Stimulated activated CD8-positive, alpha-beta memory T cell treated with anti-CD3 and anti-CD28 coated beads, Interleukin-15, amount 100 ng/mL, for 24 hours (primary cell): ENCODE results near the gene RAB40B.

ENCODE experiments used
- DNase-seq: peaks from one replicate; pipeline ENCODE4 v3.0.0-alpha.2; 2020; ENCODE audit warnings: low read depth

RAB40B gene

DNA sequence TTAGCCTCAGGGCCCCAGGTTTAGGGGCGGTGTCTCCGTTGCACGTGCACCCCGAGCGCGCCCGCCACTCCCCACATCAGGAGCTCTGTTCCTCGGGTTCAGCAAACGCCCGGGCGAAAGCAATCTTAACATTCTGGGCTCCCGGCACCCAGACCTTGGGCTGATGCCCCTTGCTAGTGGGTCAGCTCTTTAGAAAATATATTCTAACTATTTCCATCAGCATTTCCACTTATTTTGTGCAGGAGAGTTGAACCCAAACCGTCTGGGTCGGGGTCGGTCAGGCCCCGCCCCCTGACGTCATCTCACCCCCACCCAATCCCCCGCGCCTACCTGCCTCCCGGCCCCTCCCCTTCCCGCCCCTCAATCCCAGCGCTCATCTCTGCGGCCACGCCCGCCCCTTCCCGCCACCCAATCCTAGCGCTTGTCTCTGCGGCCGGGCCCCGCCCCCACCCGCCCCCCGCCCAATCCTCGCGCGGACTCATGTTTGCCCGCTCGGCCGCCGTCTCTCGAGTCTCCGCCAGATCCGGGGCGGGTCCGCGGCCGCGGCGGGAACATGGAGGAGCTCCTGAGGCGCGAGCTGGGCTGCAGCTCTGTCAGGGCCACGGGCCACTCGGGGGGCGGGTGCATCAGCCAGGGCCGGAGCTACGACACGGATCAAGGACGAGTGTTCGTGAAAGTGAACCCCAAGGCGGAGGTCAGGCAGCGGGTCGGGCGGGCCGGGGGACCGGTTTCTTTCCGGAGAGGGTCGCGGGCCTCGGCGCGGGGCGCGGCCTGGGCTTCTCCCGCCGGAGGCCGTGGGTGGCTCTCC, 17.9 kb upstream of the RAB40B start, which contains the start of gene FN3KRP:
Gene FN3KRP (plus strand): TSS at position 504 of the 808 bp plus-strand sequence. CDS start 50 bp downstream, at position 554.
- peak; percentile 82 for DNase-seq

DNA sequence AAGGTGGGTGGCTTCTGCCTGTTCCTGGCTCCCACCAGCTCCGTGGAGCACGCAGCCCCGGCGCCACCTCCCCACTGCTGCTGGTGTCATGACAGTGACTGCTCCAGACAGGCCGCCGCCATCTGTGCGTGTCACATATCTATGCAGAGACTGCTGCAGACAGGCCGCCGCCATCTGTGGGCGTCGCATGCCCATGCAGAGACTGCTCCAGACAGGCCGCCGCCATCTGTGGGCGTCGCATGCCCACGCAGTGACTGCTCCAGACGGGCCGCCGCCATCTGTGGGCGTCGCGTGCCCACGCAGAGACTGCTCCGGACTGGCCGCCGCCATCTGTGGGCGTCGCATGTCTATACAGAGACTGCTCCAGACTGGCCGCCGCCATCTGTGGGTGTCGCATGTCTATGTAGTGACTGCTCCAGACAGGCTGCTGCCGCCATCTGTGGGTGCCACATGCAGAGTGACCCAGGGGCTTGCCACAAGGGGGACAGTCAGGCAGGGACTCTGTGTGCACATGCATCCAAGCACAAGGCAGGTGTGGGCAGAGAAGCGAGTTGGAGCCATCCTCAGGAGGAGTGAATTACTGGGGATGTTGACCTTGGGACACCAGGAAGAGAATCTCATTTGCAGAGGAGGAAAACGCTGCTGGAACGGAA, 14.7 kb upstream of the RAB40B start:
- DNase-seq, result no peak

DNA sequence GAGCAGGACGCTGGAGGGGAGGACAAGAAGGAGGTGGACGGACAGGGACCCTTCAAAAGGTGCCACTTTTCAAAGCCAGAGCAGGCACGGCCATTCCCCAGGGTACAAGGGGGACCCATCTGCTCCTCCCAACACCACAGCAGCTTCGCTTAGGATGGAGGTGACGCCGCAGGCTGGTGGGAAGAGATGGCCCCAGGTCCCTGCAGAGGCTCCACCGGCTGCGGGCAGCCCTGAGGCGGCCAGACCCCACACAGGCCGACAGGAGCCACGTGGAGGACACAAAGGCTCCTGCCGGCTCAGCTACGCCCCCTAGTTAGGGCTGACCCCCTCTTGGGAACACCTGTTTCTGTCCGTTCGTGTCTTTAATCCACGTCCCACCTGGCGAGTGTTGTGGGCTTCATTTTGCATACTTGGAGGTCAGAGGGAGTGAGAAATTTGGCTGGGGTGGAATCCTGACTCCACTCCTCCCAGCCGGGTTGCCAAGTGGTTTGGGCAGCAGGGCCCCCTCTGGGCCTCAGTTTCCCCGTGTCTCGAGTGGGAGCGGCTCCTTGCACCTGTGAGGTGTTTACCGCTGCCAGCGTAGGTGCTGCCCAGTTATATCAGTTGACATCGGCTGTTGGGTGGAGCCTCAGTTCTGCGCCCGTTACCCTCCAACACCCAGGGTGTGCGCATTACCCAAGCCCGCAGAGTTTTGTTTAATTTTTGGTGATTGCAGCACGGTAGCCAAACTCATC, 12.2 kb upstream of the RAB40B start:
- no peak for DNase-seq

DNA sequence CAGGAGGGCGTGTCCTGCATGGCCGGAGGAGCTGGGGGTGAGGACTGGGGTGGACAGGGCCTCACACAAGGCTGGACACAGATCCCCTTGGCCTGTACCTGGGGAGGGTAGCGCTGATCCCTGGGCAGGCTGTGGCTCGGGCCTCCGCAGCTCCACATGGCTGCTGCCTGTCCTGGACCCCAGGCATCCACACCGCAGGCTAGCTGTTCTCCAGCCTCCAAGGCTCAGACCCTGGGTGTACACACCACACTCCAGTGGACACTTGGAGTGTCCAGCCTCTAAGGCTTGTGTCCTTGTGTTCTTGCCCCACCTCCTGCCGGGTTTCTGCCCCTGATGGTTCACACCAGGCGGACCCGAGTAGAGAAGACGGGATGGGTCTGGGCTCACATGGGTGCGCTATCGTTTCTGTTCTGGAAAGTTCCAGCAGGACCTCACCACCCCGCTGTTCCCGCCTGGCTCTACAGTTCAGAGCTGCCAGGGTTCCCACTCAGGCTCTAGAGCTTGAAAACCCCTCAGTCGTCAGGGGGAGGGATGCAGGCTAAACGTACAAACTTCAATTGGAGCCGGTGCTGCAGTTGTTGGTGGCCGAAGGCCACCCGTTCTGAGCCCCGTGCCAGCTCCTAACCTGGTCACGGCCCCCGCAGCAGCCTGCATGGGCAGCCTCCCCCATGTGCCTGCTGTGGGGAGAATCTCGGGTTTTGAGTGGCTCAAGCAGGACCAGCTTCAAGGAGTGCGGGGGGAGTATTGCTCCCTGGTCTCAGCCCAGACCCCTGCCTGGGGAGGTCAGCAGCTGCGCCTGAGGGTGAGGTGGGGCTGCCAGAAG, 11.4 kb upstream of the RAB40B start:
- no peak for DNase-seq

DNA sequence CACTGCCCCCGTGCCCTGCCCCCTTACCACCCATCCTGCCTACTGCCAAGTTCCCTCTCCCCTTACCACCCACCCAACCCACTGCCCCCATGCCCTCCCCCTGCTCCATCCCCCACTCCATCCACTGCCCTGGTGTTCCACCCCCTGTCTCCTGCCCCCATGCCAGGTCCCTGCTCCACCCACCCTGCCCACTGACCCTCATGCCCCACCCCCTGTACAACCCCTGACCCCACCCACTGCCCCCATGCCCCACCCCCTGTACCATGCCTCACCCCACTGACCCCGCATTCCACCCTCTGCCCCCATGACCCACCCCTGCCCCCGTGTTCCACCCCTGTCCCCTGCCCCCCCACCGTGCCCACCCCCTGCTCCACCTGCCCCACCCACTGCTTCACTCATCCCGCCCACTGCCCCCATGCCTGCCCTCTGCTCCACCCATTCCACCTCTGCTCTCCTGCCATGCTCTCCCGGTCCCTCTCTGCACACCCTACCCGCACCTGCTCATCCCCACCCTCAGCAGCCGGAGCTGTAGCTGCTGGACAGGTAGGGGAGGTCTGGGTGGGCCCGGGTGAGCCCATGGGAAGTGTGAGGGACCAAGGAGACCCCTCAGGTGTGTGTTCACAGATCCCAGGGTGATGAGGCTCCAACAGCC, 10.7 kb upstream of the RAB40B start:
- no peak for DNase-seq

DNA sequence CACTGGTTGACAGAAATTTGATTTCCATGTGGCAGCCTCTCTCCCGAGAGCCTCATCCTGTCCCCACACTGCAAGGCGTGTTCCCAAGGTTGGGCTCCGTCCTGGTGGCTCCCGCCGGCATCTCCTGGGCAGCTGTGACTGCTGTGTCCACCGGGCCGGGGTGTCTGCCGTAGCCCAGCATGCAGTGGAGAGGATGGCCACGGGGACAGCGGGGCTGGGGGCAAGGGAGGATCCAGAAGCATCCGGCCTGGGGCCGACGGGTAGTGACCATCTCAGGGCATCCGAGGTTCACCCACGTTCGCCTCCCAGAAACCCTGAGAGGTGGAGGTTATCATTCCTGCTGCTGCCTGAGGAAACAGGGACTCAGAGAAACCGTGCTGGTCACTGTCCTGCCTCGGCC, 7.3 kb upstream of the RAB40B start:
- no peak for DNase-seq

DNA sequence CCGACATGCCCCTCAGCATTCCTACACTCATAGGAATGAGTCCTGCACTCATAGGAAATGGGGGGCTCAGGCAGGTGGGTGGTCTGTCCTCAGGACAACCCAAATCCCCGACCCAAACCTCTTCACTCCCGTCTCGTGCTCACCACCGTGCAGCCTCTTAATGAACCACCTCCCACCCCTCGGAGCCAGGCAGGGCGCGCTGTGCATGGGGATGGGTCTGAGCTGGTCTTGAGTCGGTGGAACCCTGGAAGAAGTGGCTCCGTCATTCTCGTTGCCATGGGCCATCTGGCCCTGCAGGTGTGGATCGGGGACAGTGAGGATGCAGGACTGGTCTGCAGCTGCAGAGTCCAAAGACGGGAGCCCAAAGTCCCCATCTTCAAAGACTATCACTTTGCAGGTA, 6.4 kb upstream of the RAB40B start:
- no peak for DNase-seq

DNA sequence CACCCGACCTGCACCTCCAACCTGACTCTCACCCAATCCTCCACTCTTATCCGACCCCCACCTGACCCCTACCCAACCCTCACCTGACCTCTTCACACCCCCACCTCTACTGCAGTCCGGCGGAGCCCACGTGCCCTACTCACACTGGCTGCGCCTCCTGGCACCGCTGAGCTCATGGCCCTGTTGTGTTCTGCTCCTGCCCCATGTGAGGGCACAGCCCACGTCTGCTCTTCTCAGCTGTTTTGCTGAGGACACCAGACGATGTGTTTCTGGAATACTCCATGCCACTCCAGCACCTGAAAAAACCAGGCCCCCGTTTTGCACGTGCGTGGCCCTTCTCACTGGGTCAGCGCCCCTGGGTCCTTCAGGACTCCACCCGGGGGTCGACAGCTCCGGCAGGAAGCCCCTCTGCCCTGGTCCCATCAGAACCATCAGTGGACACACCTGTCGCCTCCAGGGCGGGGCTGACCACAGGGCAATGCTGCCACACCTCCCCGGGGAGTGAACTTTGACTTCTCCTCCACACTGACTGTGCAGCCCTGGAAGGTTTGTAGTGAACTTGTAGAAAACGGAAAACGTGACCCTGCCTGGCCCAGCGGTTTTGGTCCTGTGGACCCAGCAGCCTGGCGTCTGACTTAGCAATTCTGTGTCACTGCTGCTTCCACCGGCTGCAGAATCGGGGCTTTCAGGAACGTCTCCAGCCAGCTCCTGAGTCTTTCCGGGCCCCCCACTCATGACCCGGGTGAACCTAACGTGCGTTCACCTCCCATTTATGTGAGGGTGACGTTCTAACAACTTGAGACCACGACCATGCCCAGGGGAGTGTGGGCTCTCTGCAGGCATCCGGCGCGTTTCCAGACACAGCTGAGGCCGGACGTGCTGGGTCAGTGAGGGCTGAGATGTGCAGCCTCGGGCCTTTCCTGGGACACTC, 5.7 kb upstream of the RAB40B start:
- DNase-seq, result no peak

DNA sequence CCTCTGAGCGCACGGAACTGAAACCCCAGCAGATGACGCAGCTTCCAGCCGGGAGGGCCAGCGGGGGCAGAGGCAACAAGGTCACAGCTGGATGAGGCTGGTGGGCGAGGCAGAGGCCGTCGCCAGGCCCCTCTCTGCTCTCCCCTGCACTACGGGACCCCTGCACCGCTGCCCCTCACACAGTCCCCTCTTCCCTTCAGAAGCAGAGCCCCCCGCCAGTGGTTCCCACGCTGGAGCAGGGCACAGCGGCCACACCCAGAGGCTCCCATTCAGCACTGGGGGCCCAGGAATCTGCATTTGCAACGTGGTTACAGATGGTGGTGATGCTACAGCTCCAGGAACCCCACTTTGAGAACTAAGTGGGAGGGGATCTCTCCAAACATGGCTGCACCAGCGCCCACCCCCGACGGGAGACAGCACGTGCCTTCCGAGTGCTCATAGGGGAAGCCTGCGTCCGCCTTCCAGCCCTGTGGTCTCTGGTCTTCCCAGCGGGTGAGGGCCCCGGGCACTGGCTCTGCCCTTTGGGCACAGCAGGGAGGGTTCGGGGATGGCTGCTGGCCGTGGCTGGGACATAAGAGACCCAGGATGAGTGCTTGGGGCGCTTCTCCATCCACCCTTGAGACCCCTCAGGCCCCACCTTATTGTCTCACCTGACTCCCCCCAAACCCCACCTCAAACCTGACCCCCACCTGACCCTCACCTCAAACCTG, 4.7 kb upstream of the RAB40B start:
- DNase-seq, result no peak

DNA sequence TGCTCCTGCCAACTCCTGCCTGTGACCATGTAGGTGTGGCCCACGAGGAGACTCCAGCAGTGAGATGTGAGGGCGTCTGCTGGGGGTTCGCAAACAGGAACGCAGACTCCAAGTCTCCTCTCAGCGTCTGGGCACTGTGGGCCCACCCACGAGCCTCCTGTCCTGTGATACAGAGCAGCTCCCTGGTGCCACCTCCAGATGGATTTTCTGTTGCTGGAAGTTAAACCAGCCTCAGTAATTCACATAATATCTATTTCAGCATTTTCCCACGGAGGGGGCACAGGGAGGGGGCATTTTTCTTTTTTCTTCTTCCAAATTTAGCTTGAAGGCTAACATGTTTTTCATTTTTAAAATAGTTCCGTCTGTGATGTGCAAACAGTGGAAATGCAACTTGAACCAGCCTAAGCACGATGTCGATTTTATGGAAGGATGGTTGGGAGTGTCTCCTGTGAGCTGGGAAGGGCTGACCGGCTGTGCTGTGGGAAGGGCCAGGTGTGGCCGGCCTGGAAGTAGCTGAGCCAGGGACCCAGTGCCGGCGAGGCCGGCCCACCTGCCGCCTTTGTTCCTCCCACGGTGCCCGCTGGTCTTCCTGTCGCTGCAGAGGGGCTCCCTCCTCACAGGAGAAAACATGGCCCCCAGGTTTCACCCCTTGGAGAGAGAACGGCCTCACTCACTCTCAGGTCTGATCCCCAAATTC, 3.9 kb upstream of the RAB40B start:
- DNase-seq, result no peak

DNA sequence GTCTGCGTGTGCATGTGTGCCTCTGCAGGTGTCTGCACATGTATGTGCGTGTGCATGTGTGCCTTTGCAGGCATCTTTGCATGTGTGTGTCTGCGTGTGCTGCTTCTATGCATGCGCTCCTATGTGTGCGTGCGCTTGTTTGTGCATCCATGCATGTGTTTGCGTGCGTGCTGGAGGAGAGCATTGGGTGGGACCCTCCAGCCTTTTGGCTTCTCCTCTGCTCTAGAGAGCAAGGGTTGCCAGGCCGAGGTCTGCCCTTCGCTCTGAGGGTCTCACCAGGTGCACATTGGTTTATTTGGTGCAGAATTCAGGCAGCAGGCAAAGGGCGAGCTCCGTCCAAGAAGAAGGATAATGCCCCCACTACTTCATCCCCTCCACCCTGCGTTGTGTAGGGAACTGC, 1.1 kb upstream of the RAB40B start:
- no peak for DNase-seq

DNA sequence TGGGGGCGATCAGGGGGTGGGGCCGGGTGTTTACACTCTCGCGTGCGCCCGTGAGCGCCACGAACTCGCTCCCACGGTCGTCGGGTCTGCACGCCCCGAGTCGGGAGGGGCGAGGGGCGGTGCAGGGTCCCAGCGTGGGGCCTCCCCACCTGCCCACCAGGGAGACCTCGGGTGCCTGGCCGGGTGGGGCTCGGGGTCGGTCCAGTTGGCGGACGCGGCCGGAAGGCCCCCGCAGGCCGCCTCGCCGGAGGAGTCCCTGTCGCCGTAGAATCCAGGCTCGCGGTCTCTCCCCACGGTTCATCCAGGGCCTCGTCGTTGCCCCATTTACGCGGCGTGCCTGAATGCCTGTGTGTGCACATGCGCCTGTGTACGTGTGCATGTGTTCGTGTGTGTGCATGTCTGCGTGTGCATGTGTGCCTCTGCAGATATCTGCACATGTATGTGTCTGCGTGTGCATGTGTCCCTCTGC, 510 bp upstream of the RAB40B start:
- DNase-seq, result no peak

DNA sequence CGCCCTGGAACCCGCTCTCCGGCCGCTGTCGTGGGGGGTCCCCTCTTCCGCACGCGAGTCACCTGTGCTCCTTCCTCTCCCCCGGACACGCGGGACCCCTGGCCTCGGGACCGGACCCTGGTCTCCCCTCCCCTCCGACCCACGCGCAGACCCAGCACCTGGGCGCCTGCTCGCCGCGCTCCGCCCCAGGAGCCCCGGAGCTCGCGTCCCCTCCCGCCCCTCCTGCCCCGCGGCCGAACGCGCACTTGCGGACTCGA, 762 bp downstream of the RAB40B start:
- DNase-seq, result no peak

DNA sequence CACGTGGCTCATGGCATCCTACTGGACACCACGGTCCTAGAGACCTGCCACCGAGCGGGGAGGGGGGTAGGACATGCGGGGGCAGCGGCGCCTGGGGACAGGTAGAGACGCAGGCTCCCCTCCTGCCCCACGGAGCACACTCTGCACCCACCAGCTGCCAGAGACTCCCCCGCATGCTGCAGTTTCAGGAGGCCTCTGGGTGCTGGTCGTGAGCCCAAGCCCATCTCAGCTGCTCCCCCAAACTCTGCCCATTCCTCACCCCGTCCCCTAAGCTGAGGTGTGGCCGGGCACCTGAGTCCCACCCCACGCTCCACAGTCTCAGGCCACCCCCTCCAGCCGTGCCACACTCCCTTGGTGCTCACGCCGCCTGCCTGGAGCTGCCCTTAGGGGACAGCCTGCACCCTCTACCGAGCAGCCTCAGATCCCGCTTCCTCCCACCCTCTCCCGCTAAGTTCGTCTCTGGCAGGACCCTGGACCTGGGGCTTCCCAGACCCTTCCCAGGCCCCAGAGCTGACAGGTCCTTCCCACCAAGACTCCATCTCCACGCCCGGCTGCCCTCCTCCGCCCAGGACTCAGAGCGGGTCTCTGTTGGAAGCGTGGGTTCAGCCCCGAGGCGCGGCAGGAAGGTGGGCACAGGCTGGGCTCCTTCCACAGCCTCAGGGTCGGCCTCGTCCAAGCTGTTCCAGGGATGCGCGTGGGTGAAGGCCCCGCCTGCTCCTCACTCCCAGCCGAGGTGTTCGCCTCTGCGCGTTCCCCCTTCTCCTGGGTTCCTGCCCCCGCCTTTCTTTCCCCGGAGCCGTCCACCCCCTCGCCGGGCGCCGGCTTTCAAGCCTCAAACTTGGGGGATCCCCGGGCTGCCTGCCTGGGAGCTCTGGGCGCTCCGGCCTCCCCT, 1.3 kb downstream of the RAB40B start:
- DNase-seq, result no peak

DNA sequence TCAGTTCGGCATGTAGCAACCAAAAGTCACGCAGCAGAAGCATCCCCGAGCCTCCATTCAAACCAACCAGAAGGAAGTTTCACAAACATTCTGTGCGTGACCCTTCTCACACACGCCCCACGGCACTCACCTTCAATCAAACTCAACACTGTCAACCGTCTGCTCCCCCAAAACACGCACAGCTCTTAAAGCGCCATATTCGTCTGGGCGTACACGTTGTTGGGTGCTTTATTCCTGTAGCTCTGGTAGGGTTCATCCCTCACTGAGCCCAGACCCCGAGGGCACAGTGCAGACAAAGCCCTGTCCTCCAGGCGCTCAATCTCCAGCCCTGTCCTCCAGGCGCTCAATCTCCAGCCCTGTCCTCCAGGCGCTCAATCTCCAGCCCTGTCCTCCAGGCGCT, 2.2 kb downstream of the RAB40B start:
- no peak for DNase-seq

DNA sequence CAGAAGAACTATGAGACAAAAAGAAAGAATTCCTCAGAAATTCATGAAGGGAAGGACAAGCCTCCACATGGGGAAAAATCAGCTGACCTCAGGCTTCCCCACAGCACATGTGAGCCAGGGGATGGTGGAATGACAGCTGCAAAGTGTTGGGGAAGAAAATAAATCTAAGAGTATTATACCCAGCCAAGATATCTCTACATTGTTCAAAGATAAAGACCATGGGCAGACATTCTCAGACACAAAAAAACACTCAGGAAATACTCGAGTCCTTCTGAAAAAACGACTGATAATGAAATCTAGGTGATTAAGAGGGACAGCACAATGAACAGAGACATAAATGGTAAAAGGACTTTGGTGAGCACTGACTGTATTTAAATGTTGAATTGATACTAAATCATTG, 3.9 kb downstream of the RAB40B start:
- no peak for DNase-seq

DNA sequence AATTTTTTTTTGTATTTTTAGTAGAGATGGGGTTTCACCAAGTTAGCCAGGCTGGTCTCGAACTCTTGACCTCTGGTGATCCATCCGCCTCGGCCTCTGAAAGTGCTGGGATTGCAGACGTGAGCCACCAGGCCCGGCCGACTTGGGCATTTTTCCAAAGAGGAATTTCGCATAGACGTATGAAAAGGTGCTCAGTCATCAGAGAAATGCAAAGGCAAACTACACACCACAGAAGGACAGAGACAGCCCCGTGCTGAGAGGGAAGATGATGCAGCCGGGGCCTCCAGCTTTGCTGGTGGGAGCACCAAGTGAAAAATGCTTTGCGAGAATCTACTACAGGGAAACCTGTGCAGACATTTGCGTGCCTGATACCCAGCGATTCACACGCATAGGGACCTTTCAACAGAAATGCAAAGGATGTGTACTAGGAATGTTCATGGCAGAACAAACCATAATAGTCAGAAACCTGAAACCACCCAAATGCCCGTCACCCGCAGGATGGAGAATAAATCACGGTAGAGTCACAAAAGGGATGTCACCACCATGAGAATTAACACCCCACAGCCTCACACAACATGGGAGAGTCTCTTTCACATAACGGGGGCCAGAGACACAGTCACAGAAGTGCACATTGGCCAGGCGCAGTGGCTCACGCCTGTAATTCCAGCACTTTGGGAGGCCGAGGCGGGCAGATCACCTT, 5.2 kb downstream of the RAB40B start:
- DNase-seq, result no peak

DNA sequence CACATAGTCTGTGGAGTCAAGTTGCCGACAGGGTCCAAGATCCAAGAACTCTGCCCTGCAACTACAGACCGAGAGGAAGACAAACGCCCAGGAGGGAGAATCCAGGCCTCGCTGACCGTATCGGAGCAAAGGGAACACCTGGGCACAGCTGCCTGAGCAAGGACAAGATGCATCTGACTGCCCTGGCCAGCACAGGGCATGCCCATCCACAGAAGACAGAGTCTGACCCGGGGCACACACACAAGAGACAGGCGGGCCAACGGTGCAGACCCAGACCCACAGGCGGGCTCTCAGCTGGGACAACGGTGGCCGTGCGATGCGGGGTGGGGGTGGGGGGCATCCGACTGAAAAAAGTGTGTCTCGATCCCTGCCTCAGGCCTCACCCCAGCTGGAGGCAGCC, 6.2 kb downstream of the RAB40B start:
- no peak for DNase-seq
